Right atrium auricular region (tissue), 2 donors: ENCODE data around the gene NEU1. TPM values are rescaled to one million over a fixed set of nuclear protein-coding genes. Genes with fewer than 3 reads are reported as not detected.
A peak's percentile ranks its signal among the peaks of the same experiment; 100 is the strongest.
"Not testable (repeated sequence)": the region's sequence is repeated elsewhere in the genome, so short reads cannot be mapped to it uniquely, and the experiment has no call there.

Experiments
- DNase-seq: peaks from one replicate; pipeline ENCODE4 v3.0.0-alpha.2; 2019; ENCODE audit warnings: low spot score
- H3K27ac ChIP-seq, 2 donors: fragments of 200-600 bp; sonication (generic); 1 replicate in 1 of 2; 2 replicates in 1 of 2; pipeline ENCODE4 v1.5.1; 2016 to 2019
- H3K27me3 ChIP-seq, 2 donors: fragments of 200-600 bp; sonication (generic); one replicate each; pipeline versions ENCODE4 v1.5.1 to v1.6.0; 2017 to 2019
- H3K36me3 ChIP-seq: fragments of 200-600 bp; sonication (generic); one replicate; pipeline ENCODE4 v1.5.1; 2016
- H3K4me1 ChIP-seq, 2 donors: fragments of 200-600 bp; sonication (generic); one replicate each; pipeline versions ENCODE4 v1.5.1 to v1.6.0; 2017 to 2019
- H3K4me3 ChIP-seq, 2 donors: fragments of 200-600 bp; sonication (generic); 1 replicate in 1 of 2; 2 replicates in 1 of 2; pipeline ENCODE4 v1.5.1; 2017 to 2019; ENCODE audit warnings: mild to moderate bottlenecking in 1 of 2, moderate library complexity in 1 of 2
- H3K9me3 ChIP-seq, 2 donors: fragments of 200-600 bp; sonication (generic); one replicate each; pipeline ENCODE4 v1.5.1; 2019
- CTCF ChIP-seq, 2 donors: fragments of 200-600 bp; sonication (generic); IDR thresholded peaks; one replicate each; pipeline ENCODE4 v1.5.1; 2019; ENCODE audit warnings: antibody characterized with exemption in 2 of 2
- total RNA-seq, 2 donors: library from RNA; depleted of rRNA; stranded (reverse); fragments of >200 nt; gene quantifications; one replicate each; pipeline ENCODE4 v1.1.0, GENCODE V29; 2016

NEU1 gene
- total RNA-seq, 2 donors from 2014 or later, result 28.0 to 37.7 TPM

- no peaks in the 10 kb centered on the region for H3K27me3 ChIP-seq
- H3K9me3 ChIP-seq, result no peaks in the 10 kb centered on the region
- no peak for DNase-seq
- H3K4me1 ChIP-seq, result peaks cover 0 to 29% of the 10 kb centered on the region in 2 donors
- TF ChIP-seq CTCF (IDR thresholded peaks at IDR 0.05), result peak; percentile 14 to 57
- peak overlapping the region; percentile 59 to 71 for H3K4me3 ChIP-seq
- no peaks in the 10 kb centered on the region for H3K36me3 ChIP-seq
- peak overlapping the region; percentile 78 to 84 for H3K27ac ChIP-seq
Observed at GRCh38 chr6:31829633-31830283, 32.9 kb downstream of the NEU1 start.

- H3K9me3 ChIP-seq, result no peaks in the 10 kb centered on the region
- no peaks in the 10 kb centered on the region for H3K36me3 ChIP-seq
- H3K27ac ChIP-seq, result peak within 1 kb of the TSS; percentile 95 to 97
- no peaks in the 10 kb centered on the region for H3K27me3 ChIP-seq
- peak within 1 kb of the TSS; percentile 60 to 95 for H3K4me3 ChIP-seq
- DNase-seq, result peak; percentile 100
- peaks cover 0 to 34% of the 10 kb centered on the region in 2 donors for H3K4me1 ChIP-seq
- no peak for TF ChIP-seq CTCF (IDR thresholded peaks at IDR 0.05)
Observed at GRCh38 chr6:31827286-31828079, 35.1 kb downstream of the NEU1 start, which contains the start of gene HSPA1B. TSS of gene HSPA1B (plus strand) at chr6:31827738. CDS start at chr6:31827951, 213 bp downstream.

GRCh38 chr6:31826793-31827285 lies 35.8 kb downstream of the NEU1 start:
- H3K36me3 ChIP-seq, result no peaks in the 10 kb centered on the region
- H3K9me3 ChIP-seq, result no peaks in the 10 kb centered on the region
- H3K27me3 ChIP-seq, result no peaks in the 10 kb centered on the region
- TF ChIP-seq CTCF (IDR thresholded peaks at IDR 0.05), result no peak
- DNase-seq, result peak; percentile 94
- peak overlapping the region; percentile 25 to 60 for H3K4me3 ChIP-seq
- peak overlapping the region; percentile 95 to 97 for H3K27ac ChIP-seq
- H3K4me1 ChIP-seq, result peaks cover 0 to 37% of the 10 kb centered on the region in 2 donors

- Histone ChIP-seq H3K4me1 (peaks cover 0 to 33% of the 10 kb centered on the region in 2 donors), H3K27me3 (no peaks in the 10 kb centered on the region), H3K4me3 (no peak overlapping the region), H3K36me3 (no peaks in the 10 kb centered on the region), H3K9me3 (no peaks in the 10 kb centered on the region), H3K27ac (peak overlapping the region; percentile 95 to 97)
- DNase-seq, result no peak
- no peak for TF ChIP-seq CTCF (IDR thresholded peaks at IDR 0.05)
Observed at GRCh38 chr6:31825553-31825952, 37.1 kb downstream of the NEU1 start.

- H3K27me3 ChIP-seq, DNase-seq, H3K9me3 ChIP-seq, H3K4me3 ChIP-seq, H3K36me3 ChIP-seq: not testable (repeated sequence)
- H3K4me1 ChIP-seq, result peaks cover 0 to 51% of the 10 kb centered on the region in 2 donors
- peak overlapping the region; percentile 99 to 100 for H3K27ac ChIP-seq
Observed at GRCh38 chr6:31823592-31824196, 38.9 kb downstream of the NEU1 start.
